ENCODE data around the gene NUP93. TPM values are rescaled to one million over a fixed set of nuclear protein-coding genes. Genes with fewer than 3 reads are reported as not detected.
"Not testable (repeated sequence)": the region's sequence is repeated elsewhere in the genome, so short reads cannot be mapped to it uniquely, and the experiment has no call there.

Gene NUP93
- total RNA-seq, 1 experiment from 2014 or later = 134 TPM

GRCh38 chr16:56709443-56710040 is 20.4 kb upstream of the NUP93 start:
- DNase-seq (ENCODE audit: low spot score) = no peak

DNA sequence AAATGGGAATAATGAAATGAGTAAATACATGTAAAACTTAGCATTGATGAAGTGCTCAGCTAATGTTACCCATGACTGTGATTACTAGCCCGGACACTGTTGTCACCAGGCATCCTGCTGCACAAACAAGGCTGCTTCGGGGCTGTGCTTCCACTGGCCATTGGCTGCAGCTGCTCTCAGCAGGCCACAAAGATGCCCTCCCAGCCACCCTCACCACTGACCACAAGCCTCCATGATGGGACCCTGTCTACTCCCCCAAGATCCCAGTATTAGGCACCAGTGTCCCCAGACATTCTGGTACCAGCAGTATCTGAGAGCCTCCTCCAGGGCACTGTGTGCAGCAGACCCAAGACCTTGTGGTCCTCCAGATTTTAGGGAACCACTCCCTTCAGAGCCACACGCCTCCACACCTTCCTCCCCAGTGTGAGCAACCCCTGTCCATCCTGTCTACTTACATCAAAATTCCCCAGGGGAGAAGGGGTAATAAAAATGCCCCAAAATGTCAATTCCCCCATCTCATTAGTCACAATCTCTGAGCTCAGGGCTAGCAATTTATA is 19.7 kb upstream of the NUP93 start:
- no peak for DNase-seq (ENCODE audit: low spot score)

DNA sequence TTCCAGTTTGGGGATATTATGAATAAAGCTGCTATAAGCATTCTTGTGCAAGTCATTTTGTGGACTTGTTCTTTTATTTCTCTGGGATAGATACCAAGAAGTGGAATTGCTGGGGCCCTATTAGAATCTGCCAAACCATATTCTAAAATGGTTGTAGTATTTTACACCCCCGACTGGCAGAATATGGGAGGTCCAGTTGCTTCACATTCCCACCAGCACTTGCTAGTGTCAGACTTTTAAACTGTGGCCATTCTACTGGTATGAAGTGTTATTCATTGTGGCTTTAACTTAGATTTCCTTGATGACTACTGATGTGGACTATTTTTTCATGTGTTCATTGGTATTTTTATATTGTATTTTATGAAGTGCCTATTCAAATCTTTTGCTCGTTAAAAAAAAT is 18.1 kb upstream of the NUP93 start:
- no peak for DNase-seq (ENCODE audit: low spot score)

- no peak for DNase-seq (ENCODE audit: low spot score)
Measured at GRCh38 chr16:56713794-56714193, 16.1 kb upstream of the NUP93 start.

DNA sequence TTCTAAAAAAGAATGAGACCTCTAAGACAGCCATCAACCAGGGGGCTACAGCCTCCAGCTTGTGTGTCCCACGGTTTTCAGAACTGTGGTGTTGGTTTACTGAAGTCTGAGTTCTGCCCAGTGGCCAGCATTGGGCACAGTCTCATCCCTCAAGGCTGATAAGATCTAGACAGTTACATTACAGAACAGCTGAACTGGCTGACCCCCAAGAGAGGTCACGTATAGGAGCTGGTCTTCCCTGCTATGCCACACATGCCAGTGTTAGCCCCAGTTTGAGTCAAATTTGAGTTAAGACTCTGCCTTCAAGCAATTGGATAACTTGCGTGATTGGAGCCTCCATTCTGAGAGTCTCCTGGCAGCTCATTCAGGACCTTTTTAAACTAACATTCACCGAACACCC is 14.8 kb upstream of the NUP93 start:
- no peak for DNase-seq (ENCODE audit: low spot score)

DNA sequence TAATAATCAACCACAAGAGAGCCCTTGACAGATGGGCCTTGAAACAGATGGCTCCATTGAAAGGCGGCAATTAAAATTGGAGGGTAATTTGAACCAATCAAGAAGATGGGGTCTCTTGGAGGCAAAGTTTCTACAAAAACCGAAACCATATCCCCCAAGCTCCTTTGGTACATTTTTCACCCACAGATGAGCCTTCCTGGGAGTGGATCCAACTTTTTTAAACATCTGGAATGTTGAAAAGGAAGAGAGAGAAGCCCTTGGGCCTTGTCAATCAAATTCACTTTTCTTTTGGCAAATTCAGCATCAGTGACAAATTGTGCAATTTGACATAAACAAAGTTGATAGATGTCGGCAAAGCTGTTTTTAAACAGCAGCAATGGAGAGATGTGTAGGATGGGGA is 13.2 kb upstream of the NUP93 start:
- no peak for DNase-seq (ENCODE audit: low spot score)

GRCh38 chr16:56717532-56717931 is 12.4 kb upstream of the NUP93 start:
- not testable (repeated sequence) for DNase-seq (ENCODE audit: low spot score)

- no peak for DNase-seq (ENCODE audit: low spot score)
Measured at GRCh38 chr16:56722200-56722842, 7.6 kb upstream of the NUP93 start.

- DNase-seq (ENCODE audit: low spot score) = no peak
Measured at GRCh38 chr16:56724191-56724590, 5.7 kb upstream of the NUP93 start.

DNA sequence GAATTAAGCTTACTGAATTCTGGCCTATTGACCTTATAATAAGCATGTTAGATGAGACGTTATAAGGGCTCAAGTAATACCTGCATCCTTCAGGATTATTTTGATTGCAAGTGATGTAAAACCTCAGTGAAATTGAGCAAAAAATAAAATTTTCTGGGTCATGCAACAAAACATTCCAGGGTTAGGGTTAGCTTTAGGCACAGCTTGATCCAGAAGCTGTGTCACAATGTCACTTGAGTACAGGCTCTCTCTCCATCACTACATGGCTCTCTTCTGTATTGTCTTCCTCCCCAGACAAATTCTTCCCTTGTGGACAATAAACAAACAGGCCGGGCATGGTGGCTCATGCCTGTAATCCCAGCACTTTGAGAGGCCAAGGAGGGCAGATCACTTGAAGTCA is 3.6 kb upstream of the NUP93 start:
- DNase-seq (ENCODE audit: low spot score) = no peak

GRCh38 chr16:56726926-56727325 is 3.0 kb upstream of the NUP93 start:
- no peak for DNase-seq (ENCODE audit: low spot score)

- no peak for DNase-seq (ENCODE audit: low spot score)
Measured at GRCh38 chr16:56728027-56728426, 1.9 kb upstream of the NUP93 start.

- DNase-seq (ENCODE audit: low spot score) = no peak
Measured at GRCh38 chr16:56728980-56729734, 772 bp upstream of the NUP93 start.

- DNase-seq (ENCODE audit: low spot score) = no peak
Measured at GRCh38 chr16:56732366-56732765, 2.4 kb downstream of the NUP93 start.

GRCh38 chr16:56732832-56733231 is 2.9 kb downstream of the NUP93 start:
- DNase-seq (ENCODE audit: low spot score) = no peak

DNA sequence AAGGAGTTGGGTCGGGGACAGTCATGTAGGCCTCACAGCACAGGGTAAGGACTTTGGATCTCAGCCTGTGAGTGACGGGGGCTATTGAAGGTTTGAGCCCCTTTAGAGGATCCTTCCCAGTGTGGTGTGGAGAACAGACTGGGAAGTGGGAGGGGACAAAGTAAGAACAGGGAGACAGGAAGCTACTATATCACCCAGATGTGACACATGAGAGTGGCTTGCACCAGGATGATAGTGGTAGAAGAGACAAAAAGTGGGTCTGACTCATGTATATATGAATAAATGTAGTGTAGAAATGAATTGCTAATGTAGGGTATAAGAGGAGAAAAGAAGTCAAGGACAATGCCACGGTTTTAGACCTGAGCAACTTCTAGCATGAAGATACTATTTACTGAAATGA is 4.5 kb downstream of the NUP93 start:
- peak; percentile 28 for DNase-seq (ENCODE audit: low spot score)

GRCh38 chr16:56736476-56736875 is 6.5 kb downstream of the NUP93 start:
- DNase-seq (ENCODE audit: low spot score) = no peak

DNA sequence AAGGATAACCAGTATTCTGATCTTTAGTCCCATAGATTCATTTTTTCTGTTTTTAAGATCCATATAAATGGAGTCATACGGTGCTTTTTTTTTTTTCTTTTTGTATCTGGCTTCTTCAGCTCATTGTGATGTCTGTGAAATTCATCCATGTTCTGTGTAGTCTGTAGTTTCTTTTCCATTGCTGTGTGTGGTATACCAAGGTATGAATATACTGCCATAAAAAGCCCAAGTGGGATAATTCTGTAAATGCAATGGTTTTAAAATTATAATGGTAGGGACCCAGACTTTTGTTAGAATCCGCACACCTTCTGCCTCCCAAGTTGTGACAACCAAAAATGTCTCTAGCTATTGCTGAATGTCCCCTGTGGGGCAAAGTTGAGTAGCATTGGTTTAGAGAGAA is 7.6 kb downstream of the NUP93 start:
- no peak for DNase-seq (ENCODE audit: low spot score)

DNA sequence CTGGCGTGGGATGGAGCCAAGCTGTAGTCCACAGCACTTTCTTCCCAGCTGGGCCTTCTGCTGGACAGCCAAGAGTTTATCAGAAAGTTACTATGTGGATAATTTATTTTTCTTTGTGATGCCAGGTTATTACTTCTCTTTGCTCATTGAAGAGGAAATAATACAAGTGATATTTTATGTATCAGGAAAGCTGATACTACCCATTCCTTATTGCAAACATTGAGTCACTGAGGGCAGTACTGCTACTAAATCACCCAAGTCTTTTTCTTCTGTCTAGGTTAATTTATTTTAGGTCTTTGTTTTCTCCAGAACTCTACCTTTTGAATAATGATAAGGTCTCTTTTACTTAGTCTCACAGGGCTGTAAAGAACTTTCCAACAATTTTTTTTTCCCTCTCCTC is 8.3 kb downstream of the NUP93 start:
- no peak for DNase-seq (ENCODE audit: low spot score)

DNA sequence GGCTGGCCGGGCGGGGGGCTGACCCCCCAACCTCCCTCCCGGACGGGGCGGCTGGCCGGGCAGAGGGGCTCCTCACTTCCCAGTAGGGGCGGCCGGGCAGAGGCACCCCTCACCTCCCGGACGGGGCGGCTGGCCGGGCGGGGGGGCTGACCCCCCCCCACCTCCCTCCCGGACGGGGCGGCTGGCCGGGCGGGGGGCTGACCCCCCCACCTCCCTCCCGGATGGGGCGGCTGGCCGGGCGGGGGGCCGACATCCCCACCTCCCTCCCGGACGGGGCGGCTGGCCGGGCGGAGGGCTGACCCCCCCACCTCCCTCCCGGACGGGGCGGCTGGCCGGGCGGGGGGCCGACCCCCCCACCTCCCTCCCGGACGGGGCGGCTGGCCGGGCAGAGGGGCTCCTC is 9.4 kb downstream of the NUP93 start:
- not testable (repeated sequence) for DNase-seq (ENCODE audit: low spot score)

- DNase-seq (ENCODE audit: low spot score) = no peak
Measured at GRCh38 chr16:56741399-56741798, 11.5 kb downstream of the NUP93 start.

DNA sequence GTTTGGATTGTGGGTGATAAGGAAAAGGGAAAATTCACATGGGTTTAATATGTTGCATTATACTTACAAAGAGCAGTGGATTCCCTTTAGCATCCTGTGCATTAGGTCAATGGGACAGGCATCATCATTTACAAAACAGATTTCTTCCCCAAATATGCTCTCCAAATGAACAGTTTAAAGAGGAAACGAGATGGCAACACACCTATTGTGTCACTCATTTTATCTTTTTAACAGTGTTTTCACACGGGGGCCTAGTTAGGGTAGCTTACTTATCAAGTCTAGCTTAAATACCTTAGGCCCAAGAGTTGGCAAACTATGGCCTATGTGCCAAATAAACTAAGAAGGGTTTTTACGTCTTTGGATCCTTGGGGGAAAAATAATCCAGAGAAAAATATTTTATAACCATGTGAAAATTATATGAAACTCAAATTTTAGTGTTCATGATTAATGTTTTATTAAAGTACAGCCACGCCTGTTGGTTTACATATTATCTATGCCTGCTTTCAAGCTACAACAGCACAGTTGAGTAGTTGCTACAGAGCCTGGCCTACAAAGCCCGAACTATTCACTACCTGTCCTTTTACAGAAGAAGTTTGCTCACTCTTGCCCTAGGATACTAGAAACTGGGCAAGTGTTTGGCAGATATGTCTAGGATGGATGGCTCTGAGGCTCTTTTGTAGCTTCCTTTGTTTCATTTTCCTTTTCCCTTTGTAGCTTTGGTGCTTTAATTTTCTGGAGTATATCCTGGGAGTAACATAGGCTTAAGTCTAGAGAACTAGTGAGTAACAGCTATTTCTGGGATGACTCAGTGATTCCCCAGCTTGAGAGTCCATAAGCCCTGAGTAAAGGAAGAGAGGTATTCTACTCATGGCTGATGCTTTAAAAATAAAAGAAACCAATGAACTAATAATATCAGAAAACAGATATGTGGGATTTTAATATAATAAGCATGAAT is 12.4 kb downstream of the NUP93 start:
- DNase-seq (ENCODE audit: low spot score) = peak; percentile 86
